HepG2 (cell line): ENCODE measurements around the gene MSMB. TPM values are rescaled to one million over a fixed set of nuclear protein-coding genes. Genes with fewer than 3 reads are reported as not detected.
A peak's percentile ranks its signal among the peaks of the same experiment; 100 is the strongest.

Source experiments
- ARNT ChIP-seq: fragments of 450-650 bp; IDR thresholded peaks from 2 replicates; pipeline ENCODE4 v1.6.1; 2017
- DMTF1 ChIP-seq: sonication (generic); formaldehyde crosslinking; IDR thresholded peaks from 2 replicates; pipeline ENCODE4 v1.4.0; 2020; ENCODE audit warnings: mild to moderate bottlenecking, missing genetic modification reagents
- DZIP1 ChIP-seq: sonication (generic); formaldehyde crosslinking; IDR thresholded peaks from 2 replicates; pipeline ENCODE4 v1.5.0; 2020; ENCODE audit warnings: mild to moderate bottlenecking, missing genetic modification reagents
- EZH2 ChIP-seq: conservative IDR thresholded peaks from 2 replicates; pipeline ENCODE4 v1.6.1; 2012; ENCODE audit warnings: mild to moderate bottlenecking, low read depth, low read length, moderate library complexity
- HNF4A ChIP-seq: sonication (generic); formaldehyde crosslinking; IDR thresholded peaks from 2 replicates; pipeline ENCODE4 v1.4.0; 2020; ENCODE audit warnings: missing genetic modification reagents
- MYC ChIP-seq: sonication (generic); formaldehyde crosslinking; IDR thresholded peaks from 2 replicates; pipeline ENCODE4 v1.9.0; 2021; ENCODE audit warnings: missing genetic modification reagents, borderline replicate concordance
- MYNN ChIP-seq: sonication (generic); formaldehyde crosslinking; IDR thresholded peaks from 2 replicates; pipeline ENCODE4 v1.4.0; 2020; ENCODE audit warnings: mild to moderate bottlenecking, low read depth, missing genetic modification reagents
- PCBP1 ChIP-seq: fragments of 200-400 bp; formaldehyde crosslinking; IDR thresholded peaks from 2 replicates; pipeline ENCODE4 v1.6.1; 2017; ENCODE audit warnings: mild to moderate bottlenecking, low read depth, low read length, borderline replicate concordance
- THAP9 ChIP-seq: sonication (generic); formaldehyde crosslinking; IDR thresholded peaks from 2 replicates; pipeline ENCODE4; 2020; ENCODE audit warnings: missing genetic modification reagents, mild to moderate bottlenecking, borderline replicate concordance
- ZFP36L2 ChIP-seq: sonication (generic); formaldehyde crosslinking; IDR thresholded peaks from 2 replicates; pipeline ENCODE4 v1.4.0; 2020; ENCODE audit warnings: missing genetic modification reagents
- ZNF143 ChIP-seq: sonication (generic); formaldehyde crosslinking; IDR thresholded peaks from 2 replicates; pipeline ENCODE4 v1.4.0; 2020; ENCODE audit warnings: missing genetic modification reagents
- ZNF234 ChIP-seq: sonication (generic); formaldehyde crosslinking; conservative IDR thresholded peaks from 2 replicates; pipeline ENCODE4 v1.5.1; 2020; ENCODE audit warnings: mild to moderate bottlenecking, missing genetic modification reagents
- ZNF343 ChIP-seq: sonication (generic); formaldehyde crosslinking; IDR thresholded peaks from 2 replicates; pipeline ENCODE4 v1.4.0; 2020; ENCODE audit warnings: mild to moderate bottlenecking, missing genetic modification reagents
- ZNF451 ChIP-seq: sonication (generic); formaldehyde crosslinking; IDR thresholded peaks from 2 replicates; pipeline ENCODE4 v1.5.0; 2020; ENCODE audit warnings: mild to moderate bottlenecking, missing genetic modification reagents
- ZNF564 ChIP-seq: sonication (generic); formaldehyde crosslinking; IDR thresholded peaks from 2 replicates; pipeline ENCODE4 v1.8.1; 2023; ENCODE audit warnings: mild to moderate bottlenecking, missing genetic modification reagents
- ZNF670 ChIP-seq: sonication (generic); formaldehyde crosslinking; IDR thresholded peaks from 2 replicates; pipeline ENCODE4 v1.8.0; 2022; ENCODE audit warnings: mild to moderate bottlenecking, missing genetic modification reagents, borderline replicate concordance
- ZNF766 ChIP-seq: sonication (generic); formaldehyde crosslinking; IDR thresholded peaks from 2 replicates; pipeline ENCODE4 v1.5.0; 2020; ENCODE audit warnings: missing genetic modification reagents, borderline replicate concordance
- ZNF83 ChIP-seq: sonication (generic); formaldehyde crosslinking; IDR thresholded peaks from 2 replicates; pipeline ENCODE4 v1.4.0; 2020; ENCODE audit warnings: missing genetic modification reagents, mild to moderate bottlenecking, borderline replicate concordance
- polyA plus RNA-seq, 8 experiments: library from polyadenylated mRNA; depleted of rRNA in 3 of 8; stranded (reverse) in 7 of 8; unstranded in 1 of 8; fragments of >200 nt; fragmentation: Illumina TruSeq in 4 of 8; extraction: Trizol in 4 of 8; gene quantifications; 2 replicates each; pipeline versions ENCODE4 v1.2.1 to v1.2.3, GENCODE V29; 2011 to 2016; ENCODE audit warnings: low read depth in 4 of 8, missing spikeins in 1 of 8, mixed read lengths in 1 of 8; ENCODE audit not compliant: insufficient read depth in 1 of 8
- total RNA-seq, 5 experiments: library from RNA; depleted of rRNA; stranded (reverse); fragments of >200 nt; fragmentation: Illumina TruSeq; extraction: Trizol; gene quantifications; 2 replicates each; pipeline ENCODE4 v1.2.3, GENCODE V29; 2016; ENCODE audit warnings: low read depth in 1 of 5
- TF ChIP-seq, protein P1 (sequence below): IDR thresholded peaks from 2 replicates; pipeline ENCODE4 v1.6.1; 2016; ENCODE audit warnings: missing compliant biosample characterization, missing genetic modification reagents, borderline replicate concordance
- TF ChIP-seq, protein P2 (sequence below): sonication (generic); formaldehyde crosslinking; IDR thresholded peaks from 2 replicates; pipeline ENCODE4 v1.4.0; 2020; ENCODE audit warnings: missing genetic modification reagents

The MSMB gene
- total and polyA plus RNA-seq, 2 of the 13 experiments (the other 11 are each of a cell fraction or from before 2014, with no cell fraction given): 0.84 TPM; not detected in 1

- no peak for TF ChIP-seq DMTF1 (CRISPR knock-in tag)
- TF ChIP-seq ZNF564 (CRISPR knock-in tag): no peak
- TF ChIP-seq, protein P1, sequence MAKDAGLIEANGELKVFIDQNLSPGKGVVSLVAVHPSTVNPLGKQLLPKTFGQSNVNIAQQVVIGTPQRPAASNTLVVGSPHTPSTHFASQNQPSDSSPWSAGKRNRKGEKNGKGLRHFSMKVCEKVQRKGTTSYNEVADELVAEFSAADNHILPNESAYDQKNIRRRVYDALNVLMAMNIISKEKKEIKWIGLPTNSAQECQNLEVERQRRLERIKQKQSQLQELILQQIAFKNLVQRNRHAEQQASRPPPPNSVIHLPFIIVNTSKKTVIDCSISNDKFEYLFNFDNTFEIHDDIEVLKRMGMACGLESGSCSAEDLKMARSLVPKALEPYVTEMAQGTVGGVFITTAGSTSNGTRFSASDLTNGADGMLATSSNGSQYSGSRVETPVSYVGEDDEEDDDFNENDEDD (CRISPR knock-in tag): no peak
- TF ChIP-seq ZFP36L2 (CRISPR knock-in tag): no peak
- no peak for TF ChIP-seq ZNF766
- TF ChIP-seq, protein P2, sequence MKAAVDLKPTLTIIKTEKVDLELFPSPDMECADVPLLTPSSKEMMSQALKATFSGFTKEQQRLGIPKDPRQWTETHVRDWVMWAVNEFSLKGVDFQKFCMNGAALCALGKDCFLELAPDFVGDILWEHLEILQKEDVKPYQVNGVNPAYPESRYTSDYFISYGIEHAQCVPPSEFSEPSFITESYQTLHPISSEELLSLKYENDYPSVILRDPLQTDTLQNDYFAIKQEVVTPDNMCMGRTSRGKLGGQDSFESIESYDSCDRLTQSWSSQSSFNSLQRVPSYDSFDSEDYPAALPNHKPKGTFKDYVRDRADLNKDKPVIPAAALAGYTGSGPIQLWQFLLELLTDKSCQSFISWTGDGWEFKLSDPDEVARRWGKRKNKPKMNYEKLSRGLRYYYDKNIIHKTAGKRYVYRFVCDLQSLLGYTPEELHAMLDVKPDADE (CRISPR knock-in tag): no peak
- no peak for TF ChIP-seq DZIP1 (CRISPR knock-in tag)
- no peak for TF ChIP-seq ZNF343 (CRISPR knock-in tag)
- no peak for TF ChIP-seq PCBP1
- peak; percentile 91 for TF ChIP-seq HNF4A (CRISPR knock-in tag)
- TF ChIP-seq ZNF670: no peak
- no peak for TF ChIP-seq ZNF234 (CRISPR knock-in tag)
- no peak for TF ChIP-seq THAP9
- TF ChIP-seq ARNT: no peak
- TF ChIP-seq EZH2: no peak
- TF ChIP-seq MYNN (CRISPR knock-in tag): no peak
- no peak for TF ChIP-seq MYC (CRISPR knock-in tag)
- no peak for TF ChIP-seq ZNF83
- TF ChIP-seq ZNF451 (CRISPR knock-in tag): no peak
- no peak for TF ChIP-seq ZNF143
These were observed 47.9 kb downstream of the MSMB start (continued) for GRCh38 chr10:45997994-45998763.
